GM21619 (cell line): ENCODE results near the gene AHCYL2.
"Not testable (repeated sequence)": the region's sequence is repeated elsewhere in the genome, so short reads cannot be mapped to it uniquely, and the experiment has no call there.

ENCODE experiments used
- ATAC-seq: cut with Tn5 transposase; IDR thresholded peaks from one replicate; pipeline ENCODE4 v1.9.1; 2021; ENCODE audit not compliant: unreplicated experiment

Gene AHCYL2

GRCh38 chr7:129412501-129412900 lies 187.7 kb downstream of the AHCYL2 start:
- ATAC-seq: no peak

GRCh38 chr7:129417073-129417472 lies 192.2 kb downstream of the AHCYL2 start:
- no peak for ATAC-seq

DNA sequence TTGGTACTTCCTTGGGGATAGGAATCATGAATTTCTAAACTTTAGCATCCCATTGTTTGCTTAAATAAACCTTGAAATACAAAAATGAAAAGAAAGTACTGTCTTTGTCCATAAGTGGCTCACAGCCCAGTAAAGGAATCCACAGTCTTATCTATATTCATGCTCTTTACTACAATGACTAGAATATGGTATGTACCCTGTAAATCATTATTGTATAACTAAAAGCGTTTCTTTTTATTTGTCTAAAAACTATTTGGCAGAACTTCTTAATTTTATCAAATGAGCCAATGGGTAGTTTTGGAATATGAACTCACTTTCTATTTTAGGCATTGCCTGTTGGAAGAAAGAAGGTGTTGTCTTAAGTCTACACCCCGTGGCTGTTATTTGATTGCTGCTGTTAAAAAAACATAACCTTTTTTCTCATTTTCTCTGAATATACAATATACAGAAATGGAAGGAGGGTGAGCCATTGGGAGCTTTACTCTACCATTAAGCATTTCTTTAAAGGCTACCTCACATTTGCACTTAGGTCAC lies 197.0 kb downstream of the AHCYL2 start:
- ATAC-seq: no peak

- ATAC-seq: no peak
These were observed 197.9 kb downstream of the AHCYL2 start for GRCh38 chr7:129422727-129423126.

DNA sequence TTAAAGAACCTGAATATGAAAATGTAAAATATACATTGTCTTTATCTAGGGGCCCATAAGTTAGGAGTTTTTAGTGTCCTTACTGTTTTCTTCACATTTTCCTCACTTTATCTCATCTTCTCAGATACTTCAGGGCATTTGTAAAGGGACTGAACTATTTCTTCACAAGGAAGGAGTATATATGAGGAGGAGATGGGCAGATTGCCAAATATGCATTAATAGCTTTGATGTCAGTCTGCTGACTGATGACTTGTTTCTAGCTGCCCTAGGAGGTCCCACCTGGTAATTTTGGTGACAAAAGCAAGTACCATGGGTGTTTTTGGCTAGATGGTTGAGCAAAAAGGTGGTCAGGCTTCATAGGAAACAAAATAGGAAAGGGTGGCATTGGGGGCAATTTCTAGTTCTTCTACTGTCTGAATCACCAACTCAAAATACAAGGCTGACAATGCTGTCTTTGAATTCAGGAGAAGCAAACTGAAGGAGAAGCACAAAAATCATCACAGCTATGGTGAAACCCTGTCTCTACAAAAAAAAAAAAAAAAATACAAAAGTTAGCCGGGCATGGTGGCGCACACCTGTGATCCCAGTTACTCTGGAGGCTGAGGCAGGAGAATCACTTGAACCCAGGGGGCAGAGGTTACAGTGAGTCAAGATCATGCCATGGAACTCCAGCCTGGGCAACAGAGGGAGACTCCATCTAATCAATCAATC lies 199.0 kb downstream of the AHCYL2 start:
- no peak for ATAC-seq

DNA sequence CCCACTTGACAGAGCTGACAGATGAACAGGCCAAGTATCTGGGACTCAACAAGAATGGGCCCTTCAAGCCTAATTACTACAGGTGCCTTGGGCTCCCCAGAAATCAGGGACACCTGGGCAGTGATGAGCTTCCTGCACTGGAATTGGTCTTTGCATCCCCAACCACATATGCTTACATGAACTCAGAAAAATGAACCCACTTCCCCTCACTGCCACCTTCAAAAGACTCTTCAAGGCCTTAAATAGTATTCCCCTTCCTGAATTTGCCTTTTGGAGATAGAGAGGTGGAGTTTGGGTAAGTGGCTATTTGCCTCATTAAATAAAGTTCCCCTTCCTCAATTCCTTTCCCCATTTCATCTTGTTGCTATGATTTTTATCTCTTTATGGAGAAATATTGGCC lies 201.7 kb downstream of the AHCYL2 start:
- ATAC-seq: no peak

DNA sequence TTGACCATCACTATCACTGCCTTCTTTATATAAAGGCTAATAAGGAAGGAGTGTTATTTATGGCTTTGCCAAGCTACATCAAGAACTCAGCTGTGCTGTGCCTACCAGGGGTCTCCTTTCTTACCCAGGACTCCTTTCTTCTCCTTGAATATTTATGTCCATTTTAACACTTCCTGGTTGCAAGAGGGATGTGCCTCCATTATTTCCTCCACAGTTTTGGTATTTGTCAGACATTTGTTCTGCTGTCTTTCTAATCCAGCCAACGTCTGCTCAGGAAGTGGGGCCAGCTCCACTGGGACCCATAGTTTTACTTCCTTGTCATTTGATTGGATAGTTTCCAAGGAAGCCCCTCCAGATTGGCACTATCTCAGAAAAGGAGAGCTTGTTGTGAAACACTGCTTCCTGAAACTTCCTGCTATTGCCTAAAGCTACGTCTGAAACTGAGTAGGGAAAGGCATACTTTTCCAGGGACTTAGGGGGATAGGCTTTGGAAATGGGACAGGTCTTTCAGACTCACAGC lies 202.8 kb downstream of the AHCYL2 start:
- ATAC-seq: no peak

GRCh38 chr7:129431911-129432643 lies 207.2 kb downstream of the AHCYL2 start:
- ATAC-seq: no peak

DNA sequence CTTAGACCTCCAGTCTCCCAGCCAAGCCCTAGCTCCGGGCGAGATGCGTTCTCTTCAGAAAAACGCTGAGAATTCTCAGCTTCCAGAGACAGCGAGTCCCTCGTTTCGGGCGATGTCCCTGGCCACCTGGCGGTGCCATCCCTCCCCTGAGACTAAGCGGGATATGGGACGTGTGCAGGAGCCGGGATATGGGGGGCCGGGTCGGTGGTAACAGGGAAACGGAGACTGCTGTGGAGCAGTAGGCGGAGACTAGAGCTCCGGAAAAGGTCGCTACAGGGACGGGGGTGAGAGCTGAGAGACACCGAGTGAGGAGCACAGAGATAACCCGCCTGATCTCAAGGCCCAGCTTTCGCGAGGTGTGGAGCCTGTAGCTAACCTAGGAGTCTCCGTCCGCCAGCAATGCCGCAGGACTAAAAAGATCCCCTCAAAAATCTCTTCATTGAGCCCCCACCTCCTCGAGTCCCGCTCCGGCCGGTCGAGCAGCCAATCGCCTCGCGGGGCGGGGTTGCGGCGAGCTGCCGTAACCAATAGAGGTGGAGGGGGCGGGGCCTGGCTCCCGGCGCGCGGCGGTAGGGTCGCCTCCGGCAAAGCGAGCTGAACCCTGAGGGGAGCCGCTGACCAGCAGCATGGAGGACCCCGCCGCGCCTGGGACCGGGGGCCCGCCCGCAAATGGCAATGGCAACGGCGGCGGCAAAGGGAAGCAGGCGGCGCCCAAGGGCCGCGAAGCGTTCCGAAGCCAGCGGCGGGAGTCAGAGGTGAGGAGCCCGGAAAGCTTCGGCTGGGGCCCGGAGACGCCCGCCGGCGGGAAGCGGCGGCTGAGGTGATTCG lies 209.2 kb downstream of the AHCYL2 start, which contains the start of gene STRIP2:
Gene STRIP2 (plus strand): TSS at position 586 of the 828 bp plus-strand sequence. CDS start 41 bp downstream, at position 627.
- ATAC-seq: peak; percentile 95

GRCh38 chr7:129434675-129435318 lies 210.0 kb downstream of the AHCYL2 start:
- ATAC-seq: no peak

GRCh38 chr7:129435414-129435829 lies 210.6 kb downstream of the AHCYL2 start:
- ATAC-seq: no peak

DNA sequence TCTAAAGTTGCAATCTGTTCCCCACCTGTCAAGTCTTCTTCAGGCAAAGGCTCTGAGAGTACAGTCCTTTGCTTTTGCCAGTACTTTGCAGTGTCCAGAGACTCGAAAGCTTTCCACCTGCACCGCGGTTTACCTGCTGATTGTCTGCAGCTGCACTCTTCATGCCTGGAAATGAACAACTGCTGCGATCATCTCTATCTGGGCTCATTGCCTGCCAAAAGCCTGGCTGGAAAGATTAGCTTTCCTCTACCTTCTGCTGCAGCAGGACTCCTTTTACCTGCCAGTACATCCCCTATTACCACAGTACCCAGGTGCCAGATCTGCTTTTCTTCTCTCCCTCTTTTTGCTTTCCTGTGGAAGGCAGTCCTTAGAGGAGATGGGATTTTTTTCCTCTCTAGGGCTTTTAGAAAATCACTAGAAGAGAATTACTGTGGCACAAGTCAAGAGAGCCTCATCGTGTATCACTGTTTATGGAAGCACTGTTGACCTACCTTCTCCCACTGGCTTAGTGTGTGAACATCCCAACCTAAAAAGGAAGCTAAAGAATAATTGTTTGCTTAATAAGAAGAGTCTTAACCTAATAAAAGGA lies 211.6 kb downstream of the AHCYL2 start:
- ATAC-seq: no peak

DNA sequence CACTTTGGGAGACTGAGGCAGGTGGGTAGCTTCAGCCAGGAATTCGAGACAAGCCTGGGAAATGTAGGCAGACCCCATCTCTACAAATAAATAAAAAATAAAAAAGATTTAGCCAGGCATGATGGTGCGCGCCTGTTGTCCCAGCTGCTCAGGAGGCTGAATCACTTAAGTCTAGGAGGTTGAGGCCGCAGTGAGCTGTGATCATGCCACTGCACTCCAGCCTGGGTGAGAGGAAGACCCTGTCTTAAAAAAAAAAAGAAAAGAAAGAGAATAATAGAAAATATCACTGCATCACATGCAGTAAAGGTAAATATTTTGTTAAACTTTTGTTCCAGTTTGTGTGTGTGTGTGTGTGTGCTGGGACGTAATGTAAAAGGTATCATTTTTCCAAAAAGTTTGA lies 212.4 kb downstream of the AHCYL2 start:
- no peak for ATAC-seq

GRCh38 chr7:129438281-129438838 lies 213.5 kb downstream of the AHCYL2 start:
- ATAC-seq: no peak

DNA sequence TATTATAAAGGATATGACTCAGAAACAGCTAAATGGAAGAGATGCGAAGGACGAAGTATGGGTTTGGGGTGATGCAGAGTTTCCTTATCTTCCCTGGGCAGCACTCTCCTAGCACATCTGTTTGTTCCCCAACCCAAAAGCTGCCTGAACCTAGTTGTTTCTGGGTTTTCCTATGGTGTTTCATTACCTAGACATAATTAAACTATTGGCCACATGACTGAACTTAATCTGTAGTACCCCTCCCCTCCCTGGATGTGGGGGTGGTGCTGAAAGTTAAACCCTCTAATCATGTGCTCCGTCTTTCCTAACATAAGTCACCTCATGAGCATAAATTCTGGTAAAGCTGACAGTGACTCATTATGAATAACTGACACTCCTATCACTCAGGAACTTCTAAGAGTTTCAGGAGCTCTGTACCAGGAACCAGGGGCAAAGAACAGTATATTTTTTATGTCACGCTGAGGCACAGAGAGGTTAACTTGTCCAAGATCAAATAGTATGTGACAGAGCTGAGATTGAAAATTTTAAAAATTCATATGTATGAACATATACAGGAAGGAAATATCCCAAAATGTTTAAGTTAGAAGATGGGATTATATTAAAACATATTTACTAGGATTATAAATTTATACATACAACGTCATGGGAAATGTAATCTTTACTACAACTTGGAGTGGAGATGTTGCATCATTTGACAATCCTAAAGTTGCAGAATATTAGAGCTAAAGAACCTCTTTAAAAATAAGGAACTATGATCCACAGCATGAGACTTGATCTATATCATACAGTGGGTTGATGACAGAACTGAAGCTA lies 214.2 kb downstream of the AHCYL2 start:
- ATAC-seq: no peak

GRCh38 chr7:129439963-129440625 lies 215.3 kb downstream of the AHCYL2 start:
- ATAC-seq: no peak

GRCh38 chr7:129443612-129444011 lies 218.8 kb downstream of the AHCYL2 start:
- ATAC-seq: no peak

DNA sequence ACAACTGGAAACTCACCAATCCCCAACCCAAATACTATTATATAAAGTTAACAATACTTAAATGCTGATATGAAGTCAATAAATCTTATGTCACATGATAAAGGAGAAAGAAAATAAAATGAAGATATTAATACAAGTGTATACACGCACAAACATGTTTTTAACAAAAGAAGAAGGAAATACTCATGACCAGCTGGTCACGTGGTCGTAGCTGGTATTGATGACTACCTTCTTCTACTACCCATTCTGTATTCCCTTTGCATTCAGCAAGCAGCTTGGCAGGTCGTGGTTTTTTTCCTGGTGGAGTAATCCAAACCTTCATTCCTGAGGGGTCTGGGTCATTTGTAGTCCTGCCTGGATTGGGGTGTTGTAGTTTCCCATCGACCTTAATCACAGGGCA lies 219.9 kb downstream of the AHCYL2 start:
- not testable (repeated sequence) for ATAC-seq
